Measurements from ENCODE around the gene PMCH. TPM values are rescaled to one million over a fixed set of nuclear protein-coding genes. Genes with fewer than 3 reads are reported as not detected.

The PMCH gene
- total RNA-seq, 4 donors from 2014 or later, result not detected

DNA sequence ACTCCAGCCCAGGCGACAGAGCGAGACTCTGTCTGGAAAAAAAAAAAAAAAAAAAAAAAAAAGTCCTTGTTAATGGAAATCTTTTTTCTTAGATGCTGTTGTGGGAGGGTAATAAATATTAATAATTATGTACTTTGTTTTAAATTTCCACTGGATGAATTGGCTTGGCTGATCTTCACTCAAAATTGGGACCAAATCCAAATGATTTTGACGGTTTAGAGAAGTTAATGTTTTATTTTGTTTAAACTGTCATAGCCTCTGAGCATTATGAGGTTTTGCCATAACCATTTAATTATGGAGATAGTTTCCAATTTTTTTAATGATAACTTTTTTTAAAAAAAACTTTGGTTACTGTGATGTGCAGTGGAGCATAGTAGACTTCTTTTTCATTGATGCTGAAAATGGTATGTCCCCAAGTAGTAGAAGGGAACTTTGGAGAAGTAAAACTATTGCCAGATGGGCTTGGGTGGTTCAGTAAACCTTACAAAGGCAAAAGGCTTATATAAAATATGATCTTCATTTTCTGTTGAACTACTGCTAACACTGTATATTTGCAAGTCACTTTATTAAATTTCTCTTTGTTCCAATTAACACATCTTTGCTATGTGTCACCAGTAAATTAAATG, 3.9 kb upstream of the PMCH start:
- H3K4me1 ChIP-seq, result no peaks in the 10 kb centered on the region
- ATAC-seq (no peak), DNase-seq (no peak)
- H3K27me3 ChIP-seq, result no peaks in the 10 kb centered on the region
- no peaks in the 10 kb centered on the region for H3K9me3 ChIP-seq
- TF ChIP-seq, protein P1, sequence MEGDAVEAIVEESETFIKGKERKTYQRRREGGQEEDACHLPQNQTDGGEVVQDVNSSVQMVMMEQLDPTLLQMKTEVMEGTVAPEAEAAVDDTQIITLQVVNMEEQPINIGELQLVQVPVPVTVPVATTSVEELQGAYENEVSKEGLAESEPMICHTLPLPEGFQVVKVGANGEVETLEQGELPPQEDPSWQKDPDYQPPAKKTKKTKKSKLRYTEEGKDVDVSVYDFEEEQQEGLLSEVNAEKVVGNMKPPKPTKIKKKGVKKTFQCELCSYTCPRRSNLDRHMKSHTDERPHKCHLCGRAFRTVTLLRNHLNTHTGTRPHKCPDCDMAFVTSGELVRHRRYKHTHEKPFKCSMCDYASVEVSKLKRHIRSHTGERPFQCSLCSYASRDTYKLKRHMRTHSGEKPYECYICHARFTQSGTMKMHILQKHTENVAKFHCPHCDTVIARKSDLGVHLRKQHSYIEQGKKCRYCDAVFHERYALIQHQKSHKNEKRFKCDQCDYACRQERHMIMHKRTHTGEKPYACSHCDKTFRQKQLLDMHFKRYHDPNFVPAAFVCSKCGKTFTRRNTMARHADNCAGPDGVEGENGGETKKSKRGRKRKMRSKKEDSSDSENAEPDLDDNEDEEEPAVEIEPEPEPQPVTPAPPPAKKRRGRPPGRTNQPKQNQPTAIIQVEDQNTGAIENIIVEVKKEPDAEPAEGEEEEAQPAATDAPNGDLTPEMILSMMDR (IDR thresholded peaks at IDR 0.05 in 4 of 5, conservative IDR thresholded peaks at IDR 0.05 in 1 of 5), result no peak
- TF ChIP-seq POLR2A (IDR thresholded peaks at IDR 0.05), result no peak
- in situ Hi-C loops (cut with MboI; ENCODE audit: low sequenced_read_pairs in 4 of 4) (no loop called here), intact Hi-C loops (cut with DNase I; ENCODE audit: low total_unique reads) (no loop called here)
- no peak overlapping the region for H3K27ac ChIP-seq
- H3K4me3 ChIP-seq, result no peak overlapping the region
- no peaks in the 10 kb centered on the region for H3K36me3 ChIP-seq

DNA sequence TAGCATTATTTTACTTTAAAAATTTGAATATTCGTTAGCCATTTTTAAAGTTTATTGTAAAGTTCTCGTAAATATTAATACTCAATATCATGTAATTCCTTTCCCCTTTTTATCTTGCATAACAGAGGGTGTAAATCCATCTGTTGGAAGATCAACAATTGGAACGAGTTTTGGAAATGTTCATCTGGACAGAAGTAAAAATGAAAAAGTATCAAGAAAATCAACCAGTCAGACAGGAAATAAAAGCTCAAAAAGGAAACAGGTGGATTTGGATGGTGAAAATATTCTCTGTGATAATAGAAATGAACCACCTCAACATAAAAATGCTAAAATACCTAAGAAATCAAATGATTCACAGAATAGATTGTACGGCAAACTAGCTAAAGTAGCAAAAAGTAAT, 1.8 kb downstream of the PMCH start:
- Histone ChIP-seq H3K36me3 (no peaks in the 10 kb centered on the region), H3K9me3 (no peaks in the 10 kb centered on the region), H3K4me1 (no peaks in the 10 kb centered on the region), H3K27me3 (no peaks in the 10 kb centered on the region), H3K4me3 (no peak overlapping the region), H3K27ac (no peak overlapping the region)
- DNase-seq, result no peak
- in situ Hi-C loops (cut with MboI; ENCODE audit: low sequenced_read_pairs in 4 of 4), result no loop called here
- intact Hi-C loops (cut with DNase I; ENCODE audit: low total_unique reads), result no loop called here
- ATAC-seq, result no peak
- TF ChIP-seq POLR2A (IDR thresholded peaks at IDR 0.05), result no peak
- TF ChIP-seq, protein P1 (IDR thresholded peaks at IDR 0.05 in 4 of 5, conservative IDR thresholded peaks at IDR 0.05 in 1 of 5), result no peak

DNA sequence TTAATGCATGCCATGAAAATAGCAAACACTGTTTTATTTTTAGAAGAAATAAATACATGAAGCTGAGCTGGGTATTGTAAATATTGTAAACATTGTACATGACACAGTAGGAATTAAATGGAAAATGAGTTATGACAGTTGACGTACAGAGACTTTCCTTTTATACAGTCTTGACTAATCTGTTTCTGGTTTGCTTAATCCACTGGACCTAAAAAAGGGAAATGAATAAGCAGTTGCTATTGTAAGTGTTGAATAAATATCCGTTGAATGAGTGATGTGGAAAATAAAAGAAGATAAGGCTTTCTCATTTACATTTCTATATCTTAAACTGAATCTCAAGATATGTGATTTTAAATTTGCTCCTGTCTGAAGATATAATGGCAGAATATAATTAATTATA, 15.0 kb downstream of the PMCH start:
- intact Hi-C loops (cut with DNase I; ENCODE audit: low total_unique reads), result no loop called here
- H3K27me3 ChIP-seq, result no peaks in the 10 kb centered on the region
- DNase-seq (no peak), ATAC-seq (no peak)
- H3K27ac ChIP-seq, result no peak overlapping the region
- H3K4me3 ChIP-seq, result no peak overlapping the region
- TF ChIP-seq, protein P1 (IDR thresholded peaks at IDR 0.05 in 4 of 5, conservative IDR thresholded peaks at IDR 0.05 in 1 of 5), result no peak
- no peak for TF ChIP-seq POLR2A (IDR thresholded peaks at IDR 0.05)
- in situ Hi-C loops (cut with MboI; ENCODE audit: low sequenced_read_pairs in 4 of 4), result no loop called here
- H3K36me3 ChIP-seq, result no peaks in the 10 kb centered on the region
- H3K4me1 ChIP-seq, result no peaks in the 10 kb centered on the region
- no peaks in the 10 kb centered on the region for H3K9me3 ChIP-seq

DNA sequence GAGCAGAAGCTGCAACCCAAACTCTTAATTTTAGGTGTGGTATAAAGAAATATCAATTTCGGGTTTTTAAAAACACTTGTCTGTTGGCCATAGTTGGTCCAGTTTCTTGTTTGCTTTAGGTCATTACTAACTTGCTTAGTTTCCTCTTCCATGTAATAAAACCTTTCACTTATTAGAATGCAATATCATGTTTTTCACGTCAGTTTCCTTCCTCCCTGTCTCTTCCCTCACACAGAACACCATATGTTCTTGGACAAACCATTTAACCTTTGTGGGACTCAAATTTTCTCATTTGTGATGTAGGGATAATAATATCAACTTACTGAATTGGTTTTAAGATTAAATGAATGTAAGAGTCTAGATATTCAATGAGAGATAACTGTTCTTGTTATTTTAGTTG, 22.9 kb downstream of the PMCH start:
- TF ChIP-seq POLR2A (IDR thresholded peaks at IDR 0.05), result no peak
- TF ChIP-seq, protein P1 (IDR thresholded peaks at IDR 0.05 in 4 of 5, conservative IDR thresholded peaks at IDR 0.05 in 1 of 5), result no peak
- no peaks in the 10 kb centered on the region for H3K4me1 ChIP-seq
- H3K27ac ChIP-seq, result no peak overlapping the region
- H3K4me3 ChIP-seq, result no peak overlapping the region
- in situ Hi-C loops (cut with MboI; ENCODE audit: low sequenced_read_pairs in 4 of 4) (loop anchor here in 2 of 4 donors (10.0 to 25.0 kb wide), 2 partner anchors 310 to 313 kb away; partner anchors contain the start of gene IGF1 (in 2 of the 2)), intact Hi-C loops (cut with DNase I; ENCODE audit: low total_unique reads) (no loop called here)
- no peaks in the 10 kb centered on the region for H3K9me3 ChIP-seq
- no peaks in the 10 kb centered on the region for H3K36me3 ChIP-seq
- DNase-seq (no peak), ATAC-seq (no peak)
- H3K27me3 ChIP-seq, result no peaks in the 10 kb centered on the region

DNA sequence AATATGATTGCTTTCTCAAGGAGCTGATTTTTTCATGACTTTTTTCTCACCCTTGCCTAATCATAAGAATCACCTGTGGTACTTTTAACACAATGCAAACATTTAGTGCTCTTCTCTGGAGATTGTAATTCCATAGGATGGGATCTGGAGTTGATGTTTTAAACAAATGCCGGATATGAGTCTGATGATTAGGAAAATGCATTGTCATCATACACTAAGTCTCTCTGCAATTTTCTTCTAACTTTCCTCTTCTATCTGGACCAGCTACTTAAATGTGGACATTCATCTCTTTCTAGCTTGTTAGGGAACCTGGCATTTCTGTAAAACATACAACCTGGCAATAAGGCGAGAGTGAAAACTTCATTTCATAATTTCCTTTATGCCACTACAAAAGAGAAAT, 23.5 kb downstream of the PMCH start:
- no peak for DNase-seq
- in situ Hi-C loops (cut with MboI; ENCODE audit: low sequenced_read_pairs in 4 of 4) (loop anchor here in 2 of 4 donors (10.0 to 25.0 kb wide), 2 partner anchors 311 to 313 kb away; partner anchors contain the start of gene IGF1 (in 2 of the 2)), intact Hi-C loops (cut with DNase I; ENCODE audit: low total_unique reads) (no loop called here)
- ATAC-seq, result no peak
- TF ChIP-seq POLR2A (IDR thresholded peaks at IDR 0.05), result no peak
- Histone ChIP-seq H3K27me3 (no peaks in the 10 kb centered on the region), H3K4me1 (no peaks in the 10 kb centered on the region), H3K36me3 (no peaks in the 10 kb centered on the region), H3K9me3 (no peaks in the 10 kb centered on the region), H3K27ac (no peak overlapping the region), H3K4me3 (no peak overlapping the region)

All from gastrocnemius medialis (tissue), 4 donors.